OCI-LY7 (cell line): ENCODE measurements around the gene PHF19.

ENCODE experiments used
- CTCF ChIP-seq: fragments of 200-600 bp; sonication (generic); conservative IDR thresholded peaks from 2 replicates; pipeline ENCODE4 v1.5.1; 2014; ENCODE audit warnings: mild to moderate bottlenecking, antibody characterized with exemption, low read length, moderate library complexity, mixed read lengths
- EZH2phosphoT487 ChIP-seq: fragments of 200-600 bp; sonication (generic); IDR thresholded peaks from 2 replicates; pipeline ENCODE4 v1.6.1; 2018; ENCODE audit warnings: low read depth, borderline replicate concordance, mild to moderate bottlenecking, mixed run types, antibody characterized with exemption, low read length, moderate library complexity, mixed read lengths

GRCh38 chr9:120875643-120875953, 1.4 kb downstream of the PHF19 start:
- no peak for TF ChIP-seq CTCF
- TF ChIP-seq EZH2phosphoT487: no peak
